Stimulated activated CD8-positive, alpha-beta memory T cell treated with anti-CD3 and anti-CD28 coated beads, Interleukin-7, amount 100 ng/mL, for 48 hours (primary cell): Measurements from ENCODE around the gene FUCA1.
"Not testable (repeated sequence)": the region's sequence is repeated elsewhere in the genome, so short reads cannot be mapped to it uniquely, and the experiment has no call there.

Experiments
- DNase-seq, 2 donors: peaks; one replicate each; pipeline ENCODE4 v3.0.0-alpha.2; 2020; ENCODE audit warnings: low read depth in 1 of 2; ENCODE audit errors: extremely low read depth in 1 of 2

The FUCA1 gene

GRCh38 chr1:23867895-23868556 is at the start of gene FUCA1:
FUCA1 (minus strand) TSS chr1:23868290; CDS start chr1:23868286, 4 bp downstream.
- DNase-seq = peak; percentile 82 to 90

- peak in 1 of 2 donors; percentile 42 for DNase-seq
These were observed 48.4 kb upstream of the FUCA1 start for GRCh38 chr1:23916209-23917131.

- DNase-seq = no peak
These were observed 47.4 kb upstream of the FUCA1 start for GRCh38 chr1:23915466-23915865.

- no peak for DNase-seq
These were observed 46.8 kb upstream of the FUCA1 start for GRCh38 chr1:23914921-23915320.

- DNase-seq = no peak
These were observed 45.3 kb upstream of the FUCA1 start, which contains the start of gene CNR2 for GRCh38 chr1:23913212-23913880. CNR2 (minus strand) TSS chr1:23913362; CDS start chr1:23875617, 37,745 bp downstream.

GRCh38 chr1:23911921-23912320 is 43.8 kb upstream of the FUCA1 start:
- DNase-seq = no peak

GRCh38 chr1:23910553-23911246 is 42.6 kb upstream of the FUCA1 start:
- DNase-seq = no peak

GRCh38 chr1:23910144-23910543 is 42.1 kb upstream of the FUCA1 start:
- DNase-seq = no peak

GRCh38 chr1:23909412-23909811 is 41.3 kb upstream of the FUCA1 start:
- no peak for DNase-seq

- no peak for DNase-seq
These were observed 40.6 kb upstream of the FUCA1 start for GRCh38 chr1:23908453-23909341.

GRCh38 chr1:23906731-23907130 is 38.6 kb upstream of the FUCA1 start:
- no peak for DNase-seq

GRCh38 chr1:23905461-23906025 is 37.5 kb upstream of the FUCA1 start:
- no peak for DNase-seq

GRCh38 chr1:23904748-23905357 is 36.8 kb upstream of the FUCA1 start:
- DNase-seq = peak; percentile 62 to 74

- no peak for DNase-seq
These were observed 35.7 kb upstream of the FUCA1 start for GRCh38 chr1:23903754-23904153.

- no peak for DNase-seq
These were observed 34.5 kb upstream of the FUCA1 start for GRCh38 chr1:23902321-23903278.

- DNase-seq = not testable (repeated sequence)
These were observed 31.9 kb upstream of the FUCA1 start for GRCh38 chr1:23900017-23900416.

- no peak for DNase-seq
These were observed 31.0 kb upstream of the FUCA1 start for GRCh38 chr1:23899070-23899469.

GRCh38 chr1:23897083-23897482 is 29.0 kb upstream of the FUCA1 start:
- no peak for DNase-seq
